ENCODE results near the gene ZCCHC24. TPM values are rescaled to one million over a fixed set of nuclear protein-coding genes. Genes with fewer than 3 reads are reported as not detected.

ZCCHC24 gene
- total and polyA plus RNA-seq, 2 of the 8 experiments (the other 6 are each of a cell fraction or from before 2014, with no cell fraction given), result 3.9 to 6.9 TPM

DNA sequence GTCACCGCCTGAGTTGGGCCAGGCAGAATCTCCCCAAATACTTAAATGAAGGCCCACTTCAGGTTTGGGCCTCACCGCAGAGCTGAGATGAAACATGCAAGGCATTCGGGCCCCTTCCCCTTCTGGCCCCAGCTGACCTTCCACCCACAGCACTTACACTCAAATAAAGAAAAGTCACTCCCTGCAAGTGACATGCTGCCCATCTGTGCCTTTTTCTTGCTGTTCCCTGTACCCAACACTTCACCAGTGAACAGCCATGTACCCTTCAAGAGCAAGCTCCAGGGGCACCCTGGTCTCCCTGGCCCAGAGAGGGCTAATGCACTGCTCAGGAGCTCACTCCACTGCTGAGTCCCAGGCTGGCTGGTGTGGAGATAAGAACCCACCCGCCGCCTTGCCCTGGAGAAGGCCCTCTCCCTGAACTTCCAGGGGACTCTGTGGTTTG, 40.7 kb downstream of the ZCCHC24 start (continued):
- TF ChIP-seq CBX5 (IDR thresholded peaks at IDR 0.05; ENCODE audit: low read depth, low read length) (no peak), MAFK (IDR thresholded peaks at IDR 0.05; ENCODE audit: low read depth, low read length) (no peak), PHF8 (conservative IDR thresholded peaks at IDR 0.05; ENCODE audit: low read depth, low read length) (no peak), KDM1A (IDR thresholded peaks at IDR 0.05; ENCODE audit: borderline replicate concordance, low read length) (no peak), SP2 (IDR thresholded peaks at IDR 0.05; ENCODE audit: low read length) (no peak), TBP (IDR thresholded peaks at IDR 0.05; ENCODE audit: low read depth, low read length) (no peak), RNF2 (IDR thresholded peaks at IDR 0.05; ENCODE audit: borderline replicate concordance, low read depth, low read length, missing control alignments, poor library complexity, severe bottlenecking) (no peak)
